Measurements from ENCODE around the gene MEX3A. TPM values are rescaled to one million over a fixed set of nuclear protein-coding genes. Genes with fewer than 3 reads are reported as not detected.

Gene MEX3A
- total RNA-seq, 6 donors from 2014 or later = 0.26 to 2.0 (median 1.00) TPM; not detected in 1

GRCh38 chr1:156075775-156076204 is 6.5 kb downstream of the MEX3A start:
- no peaks in the 10 kb centered on the region for H3K9me3 ChIP-seq
- H3K27ac ChIP-seq = peak overlapping the region; percentile 56 to 79 (median 66)
- 47 to 50% methylated on average over 4 of the region's 4 CpGs for WGBS, 2 donors

DNA sequence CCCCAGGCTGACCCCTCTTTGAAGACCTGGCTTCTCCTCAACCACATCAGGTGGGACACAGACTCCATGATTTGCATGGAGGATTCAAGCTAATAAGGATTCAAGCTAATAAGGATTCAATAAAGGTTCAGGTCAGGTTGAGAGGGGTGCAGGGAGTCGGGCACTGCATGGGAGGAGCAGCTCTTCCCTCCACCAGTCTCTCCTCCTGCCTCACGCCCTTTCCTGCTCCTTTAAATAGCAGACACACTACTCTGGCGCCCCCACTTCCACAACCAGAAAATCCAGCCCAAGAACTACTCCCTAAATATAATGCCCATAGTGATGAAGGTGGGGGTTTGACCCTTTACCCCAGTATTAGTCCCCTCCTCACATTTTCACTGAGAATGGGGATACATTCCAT is 7.1 kb downstream of the MEX3A start:
- 28 to 41% methylated on average over 3 of the region's 3 CpGs for WGBS, 2 donors
- TF ChIP-seq, protein P1, sequence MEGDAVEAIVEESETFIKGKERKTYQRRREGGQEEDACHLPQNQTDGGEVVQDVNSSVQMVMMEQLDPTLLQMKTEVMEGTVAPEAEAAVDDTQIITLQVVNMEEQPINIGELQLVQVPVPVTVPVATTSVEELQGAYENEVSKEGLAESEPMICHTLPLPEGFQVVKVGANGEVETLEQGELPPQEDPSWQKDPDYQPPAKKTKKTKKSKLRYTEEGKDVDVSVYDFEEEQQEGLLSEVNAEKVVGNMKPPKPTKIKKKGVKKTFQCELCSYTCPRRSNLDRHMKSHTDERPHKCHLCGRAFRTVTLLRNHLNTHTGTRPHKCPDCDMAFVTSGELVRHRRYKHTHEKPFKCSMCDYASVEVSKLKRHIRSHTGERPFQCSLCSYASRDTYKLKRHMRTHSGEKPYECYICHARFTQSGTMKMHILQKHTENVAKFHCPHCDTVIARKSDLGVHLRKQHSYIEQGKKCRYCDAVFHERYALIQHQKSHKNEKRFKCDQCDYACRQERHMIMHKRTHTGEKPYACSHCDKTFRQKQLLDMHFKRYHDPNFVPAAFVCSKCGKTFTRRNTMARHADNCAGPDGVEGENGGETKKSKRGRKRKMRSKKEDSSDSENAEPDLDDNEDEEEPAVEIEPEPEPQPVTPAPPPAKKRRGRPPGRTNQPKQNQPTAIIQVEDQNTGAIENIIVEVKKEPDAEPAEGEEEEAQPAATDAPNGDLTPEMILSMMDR (IDR thresholded peaks at IDR 0.05) = no peak
- TF ChIP-seq POLR2AphosphoS5 (IDR thresholded peaks at IDR 0.05) (no peak), POLR2A (IDR thresholded peaks at IDR 0.05) (no peak), EP300 (IDR thresholded peaks at IDR 0.05) (no peak)
- H3K4me3 ChIP-seq = no peak overlapping the region
- H3K9me3 ChIP-seq = no peaks in the 10 kb centered on the region
- ATAC-seq (ENCODE audit: low FRiP score in 2 of 2) = no peak
- H3K27ac ChIP-seq = peak overlapping the region in 3 of 4 donors; percentile 8 to 79 (median 75)
- no peaks in the 10 kb centered on the region for H3K27me3 ChIP-seq
- peaks cover 9 to 30% (median 17%) of the 10 kb centered on the region in 4 donors for H3K4me1 ChIP-seq
- no peaks in the 10 kb centered on the region for H3K36me3 ChIP-seq
- DNase-seq = no peak

More at GRCh38 chr1:156075775-156076204, 6.5 kb downstream of the MEX3A start:
- Histone ChIP-seq H3K4me1 (peaks cover 9 to 30% (median 17%) of the 10 kb centered on the region in 4 donors), H3K4me3 (peak overlapping the region in 3 of 4 donors; percentile 53 to 62 (median 54)), H3K27me3 (no peaks in the 10 kb centered on the region), H3K36me3 (no peaks in the 10 kb centered on the region)
- no peak for DNase-seq
- TF ChIP-seq POLR2AphosphoS5 (IDR thresholded peaks at IDR 0.05) = no peak
- TF ChIP-seq, protein P1 (IDR thresholded peaks at IDR 0.05) = no peak
- TF ChIP-seq EP300 (IDR thresholded peaks at IDR 0.05) = no peak
- no peak for TF ChIP-seq POLR2A (IDR thresholded peaks at IDR 0.05)
- ATAC-seq (ENCODE audit: low FRiP score in 2 of 2) = no peak

- Histone ChIP-seq H3K36me3 (peaks cover 0 to 4% (median 0%) of the 10 kb centered on the region in 4 donors), H3K27ac (peak overlapping the region in 1 of 4 donors; percentile 75), H3K27me3 (no peaks in the 10 kb centered on the region), H3K4me3 (no peak overlapping the region), H3K9me3 (no peaks in the 10 kb centered on the region), H3K4me1 (peaks cover 9 to 30% (median 17%) of the 10 kb centered on the region in 4 donors)
- no peak for ATAC-seq (ENCODE audit: low FRiP score in 2 of 2)
- WGBS, 2 donors = 50 to 58% methylated on average over 8 of the region's 8 CpGs
- no peak for TF ChIP-seq EP300 (IDR thresholded peaks at IDR 0.05)
- TF ChIP-seq, protein P1 (IDR thresholded peaks at IDR 0.05) = no peak
- TF ChIP-seq POLR2AphosphoS5 (IDR thresholded peaks at IDR 0.05) = no peak
- TF ChIP-seq POLR2A (IDR thresholded peaks at IDR 0.05) = no peak
- DNase-seq = no peak
These were observed 7.6 kb downstream of the MEX3A start for GRCh38 chr1:156074661-156075060.

- TF ChIP-seq EP300 (IDR thresholded peaks at IDR 0.05) (no peak), POLR2AphosphoS5 (IDR thresholded peaks at IDR 0.05) (no peak), POLR2A (IDR thresholded peaks at IDR 0.05) (no peak)
- TF ChIP-seq, protein P1 (IDR thresholded peaks at IDR 0.05) = no peak
- Histone ChIP-seq H3K36me3 (peaks cover 0 to 6% (median under 1%) of the 10 kb centered on the region in 4 donors), H3K27me3 (no peaks in the 10 kb centered on the region), H3K4me1 (peaks cover 9 to 30% (median 17%) of the 10 kb centered on the region in 4 donors), H3K27ac (no peak overlapping the region), H3K9me3 (no peaks in the 10 kb centered on the region), H3K4me3 (no peak overlapping the region)
- 65 to 68% methylated on average over 5 of the region's 5 CpGs for WGBS, 2 donors
- ATAC-seq (ENCODE audit: low FRiP score in 2 of 2) = no peak
- no peak for DNase-seq
These were observed 8.5 kb downstream of the MEX3A start for GRCh38 chr1:156073740-156074139.

DNA sequence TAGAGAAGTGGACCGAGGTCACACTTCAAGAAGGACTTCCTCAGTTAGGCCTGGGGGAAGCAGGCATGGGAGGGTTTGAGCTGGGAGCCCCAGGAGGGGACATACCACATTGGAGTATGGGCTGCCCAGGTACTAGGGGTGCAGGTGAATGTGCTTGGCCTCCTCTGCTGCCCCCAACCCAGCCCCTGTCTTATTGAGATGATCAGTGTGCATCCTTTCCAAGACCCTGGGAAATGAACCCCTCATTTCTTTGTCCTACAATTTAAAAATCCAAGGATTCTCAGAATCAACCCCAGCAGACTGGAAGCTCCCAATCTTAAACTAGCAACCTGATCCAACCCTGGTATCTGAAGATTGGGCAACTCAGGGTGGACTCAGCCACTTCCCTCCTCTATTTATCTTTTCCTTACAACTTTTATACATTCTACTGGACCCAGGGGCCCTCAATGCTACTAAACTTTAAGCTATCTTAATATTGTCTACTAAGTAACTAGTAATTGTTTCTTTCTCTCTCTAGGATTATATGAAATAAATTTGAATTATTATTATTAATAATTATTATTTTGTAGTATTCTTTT is 9.1 kb downstream of the MEX3A start:
- ATAC-seq (ENCODE audit: low FRiP score in 2 of 2) (no peak), DNase-seq (no peak)
- Histone ChIP-seq H3K36me3 (peaks cover 0 to 6% (median 1%) of the 10 kb centered on the region in 4 donors), H3K27ac (no peak overlapping the region), H3K9me3 (no peaks in the 10 kb centered on the region), H3K4me3 (no peak overlapping the region), H3K4me1 (peaks cover 9 to 30% (median 17%) of the 10 kb centered on the region in 4 donors), H3K27me3 (no peaks in the 10 kb centered on the region)
- TF ChIP-seq, protein P1 (IDR thresholded peaks at IDR 0.05) = no peak
- TF ChIP-seq EP300 (IDR thresholded peaks at IDR 0.05) (no peak), POLR2AphosphoS5 (IDR thresholded peaks at IDR 0.05) (no peak), POLR2A (IDR thresholded peaks at IDR 0.05) (no peak)
- 13 to 25% methylated on average over 1 of the region's 1 CpG for WGBS, 2 donors
